Prostate gland (tissue), 2 donors: ENCODE data around the gene RAB3B.

ENCODE experiments used
- POLR2A ChIP-seq: fragments of 450-650 bp; IDR thresholded peaks from one replicate; pipeline ENCODE4 v1.6.1; 2016; ENCODE audit warnings: antibody characterized with exemption, mild to moderate bottlenecking
- POLR2AphosphoS5 ChIP-seq: sonication (generic); formaldehyde crosslinking; IDR thresholded peaks from one replicate; pipeline ENCODE4 v1.6.1; 2017; ENCODE audit warnings: antibody characterized with exemption
- TF ChIP-seq, protein P1 (sequence below), 4 experiments: fragments of 200-600 bp in 2 of 4; fragments of 450-650 bp in 2 of 4; sonication (generic) in 2 of 4; IDR thresholded peaks; 1 replicate in 3 of 4; 2 replicates in 1 of 4; pipeline ENCODE4 v1.5.1; 2016 to 2019; ENCODE audit warnings: antibody characterized with exemption in 4 of 4, mild to moderate bottlenecking in 2 of 4, moderate library complexity in 2 of 4

DNA sequence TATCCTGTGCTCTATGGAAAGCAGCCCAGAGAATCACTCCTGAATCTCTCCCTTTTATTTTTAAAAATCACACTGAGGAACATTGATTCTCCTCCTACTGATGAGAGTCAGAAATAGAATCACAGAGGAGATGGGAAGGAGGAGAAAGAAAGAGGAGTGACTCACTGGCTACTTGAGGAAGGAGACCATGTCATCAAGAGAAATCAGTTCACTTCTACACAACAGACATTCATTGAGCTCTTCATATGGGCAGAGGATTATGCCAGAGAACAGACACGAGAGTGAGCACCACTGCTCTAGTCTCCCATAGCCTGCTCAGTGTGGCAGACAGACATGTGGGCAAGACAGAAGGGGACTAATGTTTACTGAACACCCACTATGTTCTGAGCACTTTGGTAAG lies 44.2 kb downstream of the RAB3B start:
- TF ChIP-seq, protein P1, sequence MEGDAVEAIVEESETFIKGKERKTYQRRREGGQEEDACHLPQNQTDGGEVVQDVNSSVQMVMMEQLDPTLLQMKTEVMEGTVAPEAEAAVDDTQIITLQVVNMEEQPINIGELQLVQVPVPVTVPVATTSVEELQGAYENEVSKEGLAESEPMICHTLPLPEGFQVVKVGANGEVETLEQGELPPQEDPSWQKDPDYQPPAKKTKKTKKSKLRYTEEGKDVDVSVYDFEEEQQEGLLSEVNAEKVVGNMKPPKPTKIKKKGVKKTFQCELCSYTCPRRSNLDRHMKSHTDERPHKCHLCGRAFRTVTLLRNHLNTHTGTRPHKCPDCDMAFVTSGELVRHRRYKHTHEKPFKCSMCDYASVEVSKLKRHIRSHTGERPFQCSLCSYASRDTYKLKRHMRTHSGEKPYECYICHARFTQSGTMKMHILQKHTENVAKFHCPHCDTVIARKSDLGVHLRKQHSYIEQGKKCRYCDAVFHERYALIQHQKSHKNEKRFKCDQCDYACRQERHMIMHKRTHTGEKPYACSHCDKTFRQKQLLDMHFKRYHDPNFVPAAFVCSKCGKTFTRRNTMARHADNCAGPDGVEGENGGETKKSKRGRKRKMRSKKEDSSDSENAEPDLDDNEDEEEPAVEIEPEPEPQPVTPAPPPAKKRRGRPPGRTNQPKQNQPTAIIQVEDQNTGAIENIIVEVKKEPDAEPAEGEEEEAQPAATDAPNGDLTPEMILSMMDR (IDR thresholded peaks at IDR 0.05) = no peak
- TF ChIP-seq POLR2A (no peak), POLR2AphosphoS5 (no peak)
